HepG2 (cell line): ENCODE measurements around the gene MEMO1. TPM values are rescaled to one million over a fixed set of nuclear protein-coding genes. Genes with fewer than 3 reads are reported as not detected.

ENCODE experiments used
- ATF4 ChIP-seq, 2 experiments: fragments of 450-650 bp in 1 of 2; sonication (generic) in 1 of 2; formaldehyde crosslinking; IDR thresholded peaks; 2 replicates each; pipeline versions ENCODE4 v1.5.0 to v1.8.0; 2020 to 2022; ENCODE audit warnings: mild to moderate bottlenecking in 1 of 2, missing genetic modification reagents in 1 of 2
- BRCA1 ChIP-seq: sonication (generic); formaldehyde crosslinking; IDR thresholded peaks from 2 replicates; pipeline ENCODE4 v1.4.0; 2020; ENCODE audit warnings: missing genetic modification reagents
- CCDC6 ChIP-seq: sonication (generic); formaldehyde crosslinking; IDR thresholded peaks from 2 replicates; pipeline ENCODE4 v1.8.1; 2022; ENCODE audit warnings: mild to moderate bottlenecking, missing genetic modification reagents, moderate library complexity
- KDM3A ChIP-seq: IDR thresholded peaks from 2 replicates; pipeline ENCODE4 v1.6.1; 2018; ENCODE audit warnings: low read depth, missing compliant biosample characterization
- KLF6 ChIP-seq: IDR thresholded peaks from 2 replicates; pipeline ENCODE4 v1.8.0; 2016; ENCODE audit warnings: missing biosample characterization, missing genetic modification reagents
- MED1 ChIP-seq: sonication (generic); formaldehyde crosslinking; IDR thresholded peaks from 2 replicates; pipeline ENCODE4 v1.4.0; 2020; ENCODE audit warnings: missing genetic modification reagents
- NPAS2 ChIP-seq: sonication (generic); formaldehyde crosslinking; IDR thresholded peaks from 2 replicates; pipeline ENCODE4 v1.8.0; 2022; ENCODE audit warnings: mild to moderate bottlenecking, missing genetic modification reagents, borderline replicate concordance
- POLR2G ChIP-seq: fragments of 200-400 bp; formaldehyde crosslinking; IDR thresholded peaks from 2 replicates; pipeline ENCODE4 v1.6.1; 2018; ENCODE audit warnings: mild to moderate bottlenecking, low read depth, low read length, moderate library complexity
- RFX1 ChIP-seq: fragments of 450-650 bp; IDR thresholded peaks from 2 replicates; pipeline ENCODE4 v1.6.1; 2017
- ZBTB26 ChIP-seq: IDR thresholded peaks from 2 replicates; pipeline ENCODE4 v1.6.1; 2016; ENCODE audit warnings: missing compliant biosample characterization, missing genetic modification reagents, borderline replicate concordance
- ZHX1 ChIP-seq: sonication (generic); formaldehyde crosslinking; IDR thresholded peaks from 2 replicates; pipeline ENCODE4 v1.8.1; 2022; ENCODE audit warnings: low read depth, mild to moderate bottlenecking, missing genetic modification reagents
- ZNF12 ChIP-seq: sonication (generic); formaldehyde crosslinking; IDR thresholded peaks from 2 replicates; pipeline ENCODE4 v1.5.0; 2020; ENCODE audit warnings: missing genetic modification reagents
- ZNF24 ChIP-seq: fragments of 450-650 bp; IDR thresholded peaks from 2 replicates; pipeline ENCODE4 v1.6.1; 2017; ENCODE audit warnings: antibody characterized with exemption, mild to moderate bottlenecking
- polyA plus RNA-seq, 8 experiments: library from polyadenylated mRNA; depleted of rRNA in 3 of 8; stranded (reverse) in 7 of 8; unstranded in 1 of 8; fragments of >200 nt; fragmentation: Illumina TruSeq in 4 of 8; extraction: Trizol in 4 of 8; gene quantifications; 2 replicates each; pipeline versions ENCODE4 v1.2.1 to v1.2.3, GENCODE V29; 2011 to 2016; ENCODE audit warnings: low read depth in 4 of 8, missing spikeins in 1 of 8, mixed read lengths in 1 of 8; ENCODE audit not compliant: insufficient read depth in 1 of 8
- total RNA-seq, 5 experiments: library from RNA; depleted of rRNA; stranded (reverse); fragments of >200 nt; fragmentation: Illumina TruSeq; extraction: Trizol; gene quantifications; 2 replicates each; pipeline ENCODE4 v1.2.3, GENCODE V29; 2016; ENCODE audit warnings: low read depth in 1 of 5

Gene MEMO1
- total and polyA plus RNA-seq, 2 of the 13 experiments (the other 11 are each of a cell fraction or from before 2014, with no cell fraction given), result 69.8 to 81.6 TPM

DNA sequence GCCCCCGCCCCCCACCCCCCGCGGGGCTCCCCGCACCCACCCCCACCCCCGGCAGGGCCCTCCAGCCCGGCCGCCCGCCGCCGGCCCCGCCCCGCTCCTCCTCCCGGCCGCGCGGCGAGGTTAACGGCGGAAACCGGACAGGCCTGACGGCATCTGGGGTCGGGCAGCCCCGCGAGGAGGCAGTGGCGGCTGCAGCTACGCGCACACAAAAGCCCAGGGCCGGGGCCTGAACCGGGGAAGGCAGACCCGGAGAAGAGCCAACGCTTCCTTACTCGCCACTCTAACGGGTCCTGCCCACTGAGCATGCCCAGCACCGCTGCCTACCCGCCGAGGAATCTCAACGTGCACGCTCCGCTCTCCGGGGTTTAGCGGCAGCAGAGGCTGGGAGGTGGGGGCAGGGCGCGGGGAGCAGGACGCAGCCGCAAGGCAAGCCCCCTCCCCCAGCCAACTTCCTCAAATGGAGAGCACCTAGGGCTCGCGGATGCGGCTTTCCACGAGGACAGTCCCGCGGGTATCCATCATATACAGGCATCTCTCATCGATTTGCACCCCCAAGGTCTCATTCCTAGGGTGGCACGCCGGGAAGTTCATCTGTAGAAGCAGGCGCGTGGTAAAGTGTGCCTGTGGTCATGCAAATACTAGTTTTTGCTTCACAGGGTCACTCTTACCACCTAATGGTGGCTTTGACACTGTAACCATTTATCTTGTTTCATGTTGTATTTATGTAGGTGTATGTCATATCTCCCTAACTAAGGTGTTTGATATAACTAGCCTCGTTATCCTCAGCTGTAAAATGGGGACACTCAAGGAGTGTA is at the start of gene MEMO1 (continued):
- TF ChIP-seq NPAS2 (CRISPR knock-in tag) (no peak), ATF4 (CRISPR knock-in tag; IDR thresholded peaks at IDR 0.05) (peak in 1 of 2 experiments; percentile 83; a peak in 2 of 4 replicates), POLR2G (peak; percentile 89), KLF6 (CRISPR knock-in tag) (peak; percentile 94), MED1 (peak; percentile 87), BRCA1 (CRISPR knock-in tag) (peak; percentile 87; the same call in 1 of the 2 replicates), ZBTB26 (peak; percentile 87), ZHX1 (CRISPR knock-in tag) (peak; percentile 93), ZNF24 (peak; percentile 31; the same call in 1 of the 2 replicates), CCDC6 (peak; percentile 93), RFX1 (no peak), KDM3A (peak; percentile 95), ZNF12 (CRISPR knock-in tag) (peak; percentile 60; the same call in 1 of the 2 replicates)
